Activated T-cell treated with anti-CD3 and anti-CD28 coated beads, Interleukin-2, amount 50 U/mL, for 48 hours (primary cell): Measurements from ENCODE around the gene DLG5.
"Not testable (repeated sequence)": the region's sequence is repeated elsewhere in the genome, so short reads cannot be mapped to it uniquely, and the experiment has no call there.

Source experiments
- DNase-seq, 2 experiments: peaks; one replicate each; pipeline ENCODE4 v3.0.0-alpha.2; 2020

DLG5 gene

GRCh38 chr10:77791506-77791905, 135.0 kb downstream of the DLG5 start:
- no peak for DNase-seq

DNA sequence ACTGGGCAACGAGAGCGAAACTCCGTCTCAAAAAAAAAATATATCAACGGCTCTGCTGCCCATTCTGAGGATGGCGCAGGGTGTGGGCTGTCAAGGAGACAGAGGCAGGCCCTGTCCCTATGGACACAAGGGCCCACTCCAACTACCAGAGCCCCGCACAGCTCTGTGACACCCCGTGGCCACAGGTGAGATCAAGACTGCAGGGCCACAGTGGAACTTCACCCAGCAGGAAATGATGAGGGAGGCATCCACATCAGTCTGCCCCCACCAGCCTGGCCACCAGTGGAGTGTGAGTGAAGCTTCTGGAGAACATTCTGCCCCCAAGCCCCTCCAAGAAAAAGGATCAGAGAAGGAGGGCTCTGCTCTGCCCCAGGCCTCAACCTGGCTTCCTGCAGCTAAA, 136.7 kb downstream of the DLG5 start:
- no peak for DNase-seq

DNA sequence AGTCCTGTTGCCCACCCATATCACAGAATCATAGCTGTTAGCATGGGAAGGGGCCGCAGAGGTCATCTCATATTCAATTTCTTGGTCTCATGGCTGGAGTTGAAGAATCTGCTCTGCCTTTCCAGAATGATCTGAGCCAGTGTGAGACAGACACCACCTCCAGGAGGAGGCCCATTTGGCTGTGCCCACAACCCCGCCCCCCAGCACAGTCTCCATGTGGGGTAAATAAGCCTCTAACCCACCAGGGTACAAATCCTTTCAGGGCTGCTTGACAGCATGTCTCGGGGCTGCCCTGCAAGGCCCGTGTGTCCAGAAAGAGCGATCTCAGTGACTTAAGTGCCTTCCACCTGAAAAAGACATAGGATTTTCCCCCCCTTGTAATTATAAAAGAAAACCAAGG, 137.5 kb downstream of the DLG5 start:
- no peak for DNase-seq

DNA sequence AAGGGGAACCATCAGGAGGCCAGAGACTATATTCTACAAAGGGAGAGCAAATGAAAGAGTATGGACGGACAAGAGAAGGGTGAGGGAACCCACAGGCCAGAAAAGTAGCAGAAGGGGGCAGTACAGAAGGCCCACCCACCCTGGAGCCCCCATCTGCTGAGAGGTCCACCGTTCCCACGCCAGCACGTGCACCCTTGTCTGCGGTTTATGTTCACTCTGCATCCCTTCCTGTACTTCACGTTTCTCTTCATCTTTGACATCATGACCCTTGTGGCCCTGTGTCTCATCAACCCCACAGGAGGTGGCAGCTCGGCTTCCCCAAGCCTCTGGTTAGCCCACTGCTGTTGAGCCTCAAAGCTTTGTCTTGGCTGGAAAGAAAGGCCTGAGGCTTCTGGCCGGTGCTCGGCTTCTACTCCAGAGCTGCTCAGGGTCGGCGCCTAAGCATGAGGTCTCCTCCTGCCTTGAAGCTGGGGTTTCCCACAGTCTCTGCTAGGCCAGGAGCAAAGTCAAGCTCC, 138.0 kb downstream of the DLG5 start:
- DNase-seq: no peak

- no peak for DNase-seq
Observed at GRCh38 chr10:77787440-77787839, 139.1 kb downstream of the DLG5 start.

- DNase-seq: no peak
Observed at GRCh38 chr10:77784856-77785255, 141.7 kb downstream of the DLG5 start.

- DNase-seq: no peak
Observed at GRCh38 chr10:77782328-77783061, 144.1 kb downstream of the DLG5 start.

DNA sequence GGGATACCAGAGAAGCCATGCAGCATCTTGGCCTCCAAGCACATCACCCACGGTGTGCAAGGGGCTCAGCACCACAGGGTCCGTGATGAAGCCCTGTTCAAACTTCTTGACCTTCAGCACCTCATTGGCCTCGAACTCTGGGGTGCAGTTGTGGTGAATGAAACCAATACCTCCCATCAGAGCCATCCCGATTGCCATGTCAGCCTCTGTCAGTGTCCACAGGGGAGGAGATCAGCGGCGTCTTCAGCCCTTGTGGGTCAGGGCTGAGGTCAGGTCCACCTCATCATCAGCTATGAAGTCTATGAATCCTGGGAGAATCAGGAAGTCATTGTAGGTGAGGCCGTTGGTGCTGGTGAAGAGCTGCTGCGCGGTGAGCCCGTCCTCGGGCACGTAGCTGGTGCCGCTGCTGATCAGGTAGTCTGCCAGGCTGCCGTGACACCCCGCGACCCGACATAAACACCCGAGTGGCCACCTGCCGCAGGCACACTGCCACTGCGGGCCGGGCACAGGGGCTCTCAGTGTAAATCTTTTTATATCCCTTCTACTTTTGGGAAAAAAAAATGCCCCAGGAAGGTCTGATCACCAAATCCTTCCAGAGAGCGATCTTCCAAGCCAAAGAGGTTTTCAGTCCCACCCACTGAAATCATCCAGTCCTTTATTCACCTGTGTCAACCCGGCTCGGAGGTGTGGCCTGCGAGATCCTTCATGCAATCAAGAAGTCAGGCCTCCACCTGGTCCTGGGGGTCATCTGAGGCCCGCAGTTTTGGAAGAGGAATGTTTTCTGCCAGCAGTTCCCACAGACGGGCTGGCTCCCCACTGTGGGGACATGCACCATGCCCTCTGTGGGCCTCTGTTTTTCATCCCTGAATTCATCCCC, 144.9 kb downstream of the DLG5 start:
- no peak for DNase-seq

DNA sequence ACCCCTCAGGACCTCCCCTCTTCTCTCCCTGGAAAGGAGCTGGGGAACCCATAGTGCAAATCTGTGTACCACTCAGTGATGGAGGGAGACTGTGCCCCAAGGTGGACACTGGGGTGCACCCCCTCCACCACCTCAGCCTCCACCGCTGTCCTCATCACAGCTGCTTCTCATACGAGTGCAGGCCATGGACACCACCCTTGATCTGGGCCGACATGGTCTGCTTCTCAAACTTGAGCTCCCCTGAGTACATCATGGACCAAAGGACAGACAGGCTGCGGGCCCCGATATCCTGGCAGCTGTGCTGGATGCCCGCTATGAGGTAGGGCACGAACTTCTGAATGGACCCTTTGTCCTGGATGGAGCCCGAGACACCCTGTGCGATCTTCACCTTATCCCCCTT, 146.4 kb downstream of the DLG5 start:
- DNase-seq: no peak

- DNase-seq: no peak
Observed at GRCh38 chr10:77776487-77776886, 150.1 kb downstream of the DLG5 start.

DNA sequence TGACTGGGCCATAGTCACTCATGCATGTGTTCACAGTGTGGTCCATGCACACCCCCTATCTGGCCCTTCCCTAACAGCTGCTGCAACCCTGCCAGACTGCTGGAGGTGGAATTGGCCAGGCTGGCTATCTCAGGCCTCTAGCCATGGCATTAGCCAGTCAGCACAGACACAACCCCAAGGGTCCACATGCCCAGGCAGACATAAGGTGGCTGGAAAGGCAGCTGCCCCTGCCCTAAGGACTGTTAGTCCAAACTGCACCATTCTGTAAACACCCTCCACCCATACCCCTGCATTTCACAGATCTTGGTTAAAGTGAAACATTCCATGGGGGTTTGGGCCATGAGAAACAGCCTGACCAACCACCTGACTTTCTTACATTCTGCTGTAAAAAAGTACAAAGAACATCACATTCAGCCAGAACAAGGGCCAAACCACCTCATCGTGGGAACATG, 151.6 kb downstream of the DLG5 start:
- DNase-seq: no peak

GRCh38 chr10:77773631-77774426, 152.7 kb downstream of the DLG5 start:
- DNase-seq: no peak

DNA sequence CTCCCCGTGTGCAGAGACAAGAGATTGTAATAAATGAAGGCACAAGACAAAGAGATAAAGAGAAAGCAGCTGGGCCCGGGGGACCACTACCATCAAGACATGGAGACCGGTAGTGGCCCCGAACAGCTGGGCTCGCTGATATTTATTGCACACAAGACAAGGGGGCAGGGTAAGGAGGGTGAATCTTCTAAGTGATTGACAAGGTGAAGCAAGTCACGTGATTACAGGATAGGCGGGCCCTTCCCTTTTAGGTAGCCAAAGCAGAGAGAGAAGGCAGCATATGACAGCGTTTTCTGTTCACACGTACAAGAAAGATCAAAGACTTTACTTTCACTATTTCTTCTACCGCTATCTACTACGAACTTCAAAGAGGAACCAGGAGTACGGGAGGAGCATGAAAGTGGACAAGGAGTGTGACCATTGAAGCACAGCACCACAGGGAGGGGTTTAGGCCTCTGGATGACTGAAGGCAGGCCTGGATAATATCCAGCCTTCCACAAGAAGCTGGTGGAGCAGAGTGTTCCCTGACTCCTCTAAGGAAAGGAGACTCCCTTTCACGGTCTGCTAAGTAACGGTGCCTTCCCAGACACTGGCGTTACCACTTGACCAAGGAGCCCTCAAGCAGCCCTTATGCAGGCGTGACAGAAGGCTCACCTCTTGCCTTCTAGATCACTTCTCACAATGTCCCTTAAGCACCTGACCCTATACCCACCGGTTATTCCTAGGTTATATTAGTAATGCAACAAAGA, 153.5 kb downstream of the DLG5 start:
- not testable (repeated sequence) for DNase-seq

DNA sequence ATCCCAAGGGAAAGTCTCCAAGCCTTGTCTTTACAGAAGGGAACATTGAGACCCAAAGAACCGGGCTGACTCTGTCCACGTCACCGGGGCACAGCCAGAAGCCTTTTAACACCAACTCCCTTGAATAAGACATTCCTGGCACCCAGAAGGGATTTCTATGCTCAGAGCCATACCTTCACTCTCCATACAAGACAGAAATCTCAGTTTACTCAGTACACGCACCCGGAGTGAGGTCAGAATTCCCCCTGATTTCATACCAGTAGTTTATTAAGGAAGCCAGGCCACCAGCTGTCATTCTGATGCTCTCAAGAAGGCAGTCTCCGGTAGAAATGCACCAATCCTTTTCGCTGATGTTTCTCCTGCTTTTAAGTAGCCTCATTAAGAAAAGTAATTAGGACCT, 154.7 kb downstream of the DLG5 start:
- DNase-seq: no peak

- DNase-seq: no peak
Observed at GRCh38 chr10:77771450-77771849, 155.1 kb downstream of the DLG5 start.

DNA sequence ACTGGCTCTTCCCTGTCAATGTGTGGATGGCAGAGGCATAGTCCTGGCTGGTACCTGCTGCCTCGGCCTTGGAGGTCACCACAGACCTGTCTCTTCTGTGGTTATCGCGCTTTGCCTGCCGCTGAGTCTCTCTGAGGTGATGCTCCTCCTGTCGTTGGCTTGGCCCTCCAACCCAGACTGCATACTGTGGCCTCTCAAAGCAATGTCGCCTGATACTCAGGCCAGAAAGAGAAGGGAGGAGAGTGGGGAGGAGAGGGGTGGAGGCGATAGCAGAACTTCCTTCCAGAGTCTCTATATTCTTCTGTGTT, 155.7 kb downstream of the DLG5 start:
- no peak for DNase-seq

- DNase-seq: no peak
Observed at GRCh38 chr10:77770081-77770867, 156.3 kb downstream of the DLG5 start.

GRCh38 chr10:77768039-77768438, 158.5 kb downstream of the DLG5 start:
- DNase-seq: no peak

DNA sequence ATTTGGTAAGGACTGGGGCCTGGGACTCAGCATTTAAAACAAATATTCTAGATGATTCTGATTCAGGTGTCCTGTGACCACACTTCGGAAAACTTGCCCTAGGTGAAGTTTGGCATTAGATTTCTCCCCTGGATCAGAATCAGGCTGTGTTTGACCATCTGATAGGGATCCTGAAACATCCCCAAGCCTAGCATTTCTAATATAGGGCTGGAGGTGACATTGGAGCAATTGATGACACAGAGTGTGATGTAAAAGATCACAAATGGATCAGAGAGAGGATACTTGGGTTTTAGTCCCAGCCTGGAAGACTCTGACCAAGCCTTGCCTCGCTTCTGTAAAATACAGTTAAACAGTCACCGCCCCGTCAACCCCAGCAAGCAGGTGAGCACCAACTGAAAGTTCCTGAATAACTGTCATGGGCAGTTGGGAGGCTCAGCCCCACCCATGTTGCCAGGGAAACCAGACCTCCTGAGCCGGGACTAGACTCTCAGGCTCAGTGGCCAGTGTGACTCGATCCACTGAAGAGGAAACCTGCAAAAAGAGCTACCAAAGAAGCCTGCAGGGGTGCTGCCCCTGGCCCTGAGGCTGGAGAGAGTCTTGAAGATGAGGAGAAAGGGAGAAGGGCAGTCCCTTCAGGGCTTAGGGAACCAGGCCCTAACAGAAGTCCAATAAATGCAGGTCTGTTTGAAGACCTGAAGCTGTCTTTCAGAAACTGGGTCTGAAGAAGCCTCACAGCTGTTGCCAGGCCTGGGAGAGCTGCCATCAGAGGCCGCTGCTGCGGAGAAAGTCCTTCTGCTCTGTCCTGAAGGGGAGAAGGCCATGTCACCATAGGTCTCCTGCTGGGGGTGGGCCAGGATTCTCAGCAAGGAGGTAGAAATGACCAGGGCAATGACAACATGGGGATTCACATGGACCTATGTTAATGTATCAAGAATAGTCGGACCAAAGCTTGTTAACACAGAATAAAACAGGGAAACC, 162.8 kb downstream of the DLG5 start:
- no peak for DNase-seq

- not testable (repeated sequence) for DNase-seq
Observed at GRCh38 chr10:77758406-77758805, 168.1 kb downstream of the DLG5 start.
